ENCODE results near the gene IPO9.

DNA sequence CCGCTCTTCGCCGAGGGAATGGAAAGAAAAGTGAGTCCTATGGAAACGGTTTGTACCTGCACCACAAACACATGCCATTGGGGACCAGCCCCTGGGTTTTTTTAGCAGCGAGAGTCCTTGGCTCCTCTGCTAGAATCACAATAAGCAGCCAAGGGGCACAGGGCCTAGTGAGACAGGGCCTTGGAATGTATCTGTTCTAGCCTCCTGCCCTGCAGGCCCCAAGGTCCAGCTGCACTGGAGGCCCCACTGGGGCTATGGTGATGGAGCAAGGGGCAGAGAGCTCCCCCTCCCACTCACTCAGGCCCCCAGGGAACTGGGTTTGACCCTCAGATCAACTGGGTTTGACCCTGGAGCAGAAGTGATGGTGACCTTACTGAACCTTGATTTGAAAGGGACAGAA, 74.2 kb downstream of the IPO9 start:
- TF ChIP-seq POLR2A (IDR thresholded peaks at IDR 0.05; ENCODE audit: low read depth, low read length) (no peak), ZNF24 (IDR thresholded peaks at IDR 0.05) (no peak), RCOR1 (conservative IDR thresholded peaks at IDR 0.05; ENCODE audit: low read depth, low read length) (no peak), ZNF274 (IDR thresholded peaks at IDR 0.05; ENCODE audit: insufficient read depth, insufficient read length) (no peak), ZNF592 (IDR thresholded peaks at IDR 0.05) (no peak)

All from GM12878 (cell line).